Activated naive CD8-positive, alpha-beta T cell treated with anti-CD3 and anti-CD28 coated beads, Interleukin-2, amount 10 ng/mL, durations not matched to agents 7 days and 5 days (primary cell): Measurements from ENCODE around the gene KRT79. TPM values are rescaled to one million over a fixed set of nuclear protein-coding genes. Genes with fewer than 3 reads are reported as not detected.

Experiments used
- ATAC-seq: fragments of 150-1000 bp; cut with Tn5 transposase; one replicate; pipeline ENCODE4 v1.10.0; 2021; ENCODE audit warnings: low read depth, moderate library complexity
- POLR2A ChIA-PET: fragments of 350-600 bp; sonication (Branson Sonifier 250); formaldehyde crosslinking; loops from one replicate; lab custom pipeline; 2021; ENCODE audit warnings: antibody characterized with exemption; lab: Charles Lee
- DNase-seq: peaks from one replicate; pipeline ENCODE4 v3.0.0; 2021
- H3K27ac Mint-ChIP-seq: one replicate; pipeline ENCODE4 v1.8.0; 2022; ENCODE audit warnings: mild to moderate bottlenecking, mixed read lengths
- H3K27me3 Mint-ChIP-seq: one replicate; pipeline ENCODE4 v1.8.0; 2022; ENCODE audit warnings: mild to moderate bottlenecking, moderate library complexity, mixed read lengths
- H3K36me3 Mint-ChIP-seq: one replicate; pipeline ENCODE4 v1.8.0; 2021; ENCODE audit warnings: mild to moderate bottlenecking, mixed read lengths
- H3K4me1 Mint-ChIP-seq: one replicate; pipeline ENCODE4 v1.8.0; 2021; ENCODE audit warnings: mixed read lengths
- H3K4me3 Mint-ChIP-seq: one replicate; pipeline ENCODE4 v1.8.0; 2022; ENCODE audit warnings: mild to moderate bottlenecking, moderate library complexity, mixed read lengths
- H3K9me3 Mint-ChIP-seq: one replicate; pipeline ENCODE4 v1.8.0; 2021; ENCODE audit warnings: mixed read lengths
- total RNA-seq, 2 experiments: library from RNA; stranded (reverse); gene quantifications; one replicate each; pipeline ENCODE4 v1.2.3, GENCODE V29; 2021

The KRT79 gene
- total RNA-seq, 2 experiments from 2014 or later = not detected

- ATAC-seq (no peak), DNase-seq (no peak)
- POLR2A ChIA-PET = no interaction called here
- Mint-ChIP-seq H3K4me1 (no peaks in the 10 kb centered on the region), H3K36me3 (no peaks in the 10 kb centered on the region), H3K9me3 (no peaks in the 10 kb centered on the region), H3K27me3 (peaks cover 5% of the 10 kb centered on the region), H3K4me3 (no peak overlapping the region), H3K27ac (no peak overlapping the region)
These were observed 25.4 kb downstream of the KRT79 start for GRCh38 chr12:52808573-52809160.

- Mint-ChIP-seq H3K4me1 (no peaks in the 10 kb centered on the region), H3K36me3 (no peaks in the 10 kb centered on the region), H3K9me3 (no peaks in the 10 kb centered on the region), H3K27ac (no peak overlapping the region), H3K4me3 (no peak overlapping the region), H3K27me3 (peaks cover 5% of the 10 kb centered on the region)
- POLR2A ChIA-PET = no interaction called here
- no peak for ATAC-seq
- no peak for DNase-seq
These were observed 26.3 kb downstream of the KRT79 start for GRCh38 chr12:52807544-52808470.

- no peak overlapping the region for H3K27ac Mint-ChIP-seq
- ATAC-seq (no peak), DNase-seq (no peak)
- H3K4me1 Mint-ChIP-seq = no peaks in the 10 kb centered on the region
- no peaks in the 10 kb centered on the region for H3K9me3 Mint-ChIP-seq
- no peak overlapping the region for H3K4me3 Mint-ChIP-seq
- H3K27me3 Mint-ChIP-seq = peaks cover 5% of the 10 kb centered on the region
- no peaks in the 10 kb centered on the region for H3K36me3 Mint-ChIP-seq
- POLR2A ChIA-PET = no interaction called here
These were observed 27.1 kb downstream of the KRT79 start for GRCh38 chr12:52806821-52807543.

GRCh38 chr12:52806169-52806811 lies 27.8 kb downstream of the KRT79 start:
- no peaks in the 10 kb centered on the region for H3K4me1 Mint-ChIP-seq
- DNase-seq = no peak
- no peak overlapping the region for H3K27ac Mint-ChIP-seq
- H3K36me3 Mint-ChIP-seq = no peaks in the 10 kb centered on the region
- no peaks in the 10 kb centered on the region for H3K9me3 Mint-ChIP-seq
- ATAC-seq = no peak
- peaks cover 5% of the 10 kb centered on the region for H3K27me3 Mint-ChIP-seq
- POLR2A ChIA-PET = no interaction called here
- H3K4me3 Mint-ChIP-seq = no peak overlapping the region

GRCh38 chr12:52805739-52806138 lies 28.4 kb downstream of the KRT79 start:
- Mint-ChIP-seq H3K9me3 (no peaks in the 10 kb centered on the region), H3K27ac (no peak overlapping the region), H3K27me3 (peaks cover 5% of the 10 kb centered on the region), H3K4me1 (no peaks in the 10 kb centered on the region), H3K4me3 (no peak overlapping the region), H3K36me3 (no peaks in the 10 kb centered on the region)
- POLR2A ChIA-PET = no interaction called here
- DNase-seq (no peak), ATAC-seq (no peak)

- POLR2A ChIA-PET = no interaction called here
- H3K27me3 Mint-ChIP-seq = peaks cover 5% of the 10 kb centered on the region
- H3K4me1 Mint-ChIP-seq = no peaks in the 10 kb centered on the region
- H3K4me3 Mint-ChIP-seq = no peak overlapping the region
- H3K9me3 Mint-ChIP-seq = no peaks in the 10 kb centered on the region
- H3K36me3 Mint-ChIP-seq = no peaks in the 10 kb centered on the region
- no peak for ATAC-seq
- H3K27ac Mint-ChIP-seq = no peak overlapping the region
- DNase-seq = no peak
These were observed 29.1 kb downstream of the KRT79 start for GRCh38 chr12:52805000-52805399.

- POLR2A ChIA-PET = no interaction called here
- no peaks in the 10 kb centered on the region for H3K36me3 Mint-ChIP-seq
- no peaks in the 10 kb centered on the region for H3K9me3 Mint-ChIP-seq
- DNase-seq (no peak), ATAC-seq (no peak)
- H3K27ac Mint-ChIP-seq = no peak overlapping the region
- no peak overlapping the region for H3K4me3 Mint-ChIP-seq
- H3K4me1 Mint-ChIP-seq = no peaks in the 10 kb centered on the region
- peaks cover 3% of the 10 kb centered on the region for H3K27me3 Mint-ChIP-seq
These were observed 31.7 kb downstream of the KRT79 start for GRCh38 chr12:52802442-52802841.

GRCh38 chr12:52801773-52802172 lies 32.3 kb downstream of the KRT79 start:
- Mint-ChIP-seq H3K4me1 (no peaks in the 10 kb centered on the region), H3K27me3 (peaks cover 3% of the 10 kb centered on the region), H3K27ac (no peak overlapping the region), H3K9me3 (no peaks in the 10 kb centered on the region), H3K4me3 (no peak overlapping the region), H3K36me3 (no peaks in the 10 kb centered on the region)
- DNase-seq = no peak
- no peak for ATAC-seq
- POLR2A ChIA-PET = interaction anchor here (0.6 kb wide), 1 partner anchor 62 kb away, joined by 4 read pairs; no protein-coding TSS in a partner anchor

- Mint-ChIP-seq H3K4me1 (no peaks in the 10 kb centered on the region), H3K4me3 (no peak overlapping the region), H3K27ac (no peak overlapping the region), H3K9me3 (no peaks in the 10 kb centered on the region), H3K27me3 (no peaks in the 10 kb centered on the region), H3K36me3 (no peaks in the 10 kb centered on the region)
- no peak for DNase-seq
- ATAC-seq = no peak
- POLR2A ChIA-PET = no interaction called here
These were observed 33.7 kb downstream of the KRT79 start for GRCh38 chr12:52800259-52800917.

GRCh38 chr12:52799505-52800211 lies 34.5 kb downstream of the KRT79 start:
- POLR2A ChIA-PET = no interaction called here
- ATAC-seq (no peak), DNase-seq (no peak)
- H3K27me3 Mint-ChIP-seq = no peaks in the 10 kb centered on the region
- H3K36me3 Mint-ChIP-seq = no peaks in the 10 kb centered on the region
- H3K9me3 Mint-ChIP-seq = no peaks in the 10 kb centered on the region
- H3K4me3 Mint-ChIP-seq = no peak overlapping the region
- no peak overlapping the region for H3K27ac Mint-ChIP-seq
- peaks cover under 1% of the 10 kb centered on the region for H3K4me1 Mint-ChIP-seq

- POLR2A ChIA-PET = no interaction called here
- no peak for ATAC-seq
These were observed 35.2 kb downstream of the KRT79 start for GRCh38 chr12:52798671-52799504.

More at GRCh38 chr12:52798671-52799504, 35.2 kb downstream of the KRT79 start:
- no peak for DNase-seq
- Mint-ChIP-seq H3K4me3 (no peak overlapping the region), H3K27ac (no peak overlapping the region), H3K4me1 (peaks cover 8% of the 10 kb centered on the region), H3K27me3 (no peaks in the 10 kb centered on the region), H3K36me3 (no peaks in the 10 kb centered on the region), H3K9me3 (no peaks in the 10 kb centered on the region)
